Subcutaneous adipose tissue (tissue), 4 donors: ENCODE results near the gene SPINK13. TPM values are rescaled to one million over a fixed set of nuclear protein-coding genes. Genes with fewer than 3 reads are reported as not detected.

Experiments
- total RNA-seq, 4 donors: library from RNA; depleted of rRNA; stranded (reverse); fragments of >200 nt; gene quantifications; one replicate each; pipeline ENCODE4 v1.1.0, GENCODE V29; 2016
- TF ChIP-seq, protein P1 (sequence below): fragments of 450-650 bp; IDR thresholded peaks from one replicate; pipeline ENCODE4 v1.5.1; 2016; ENCODE audit warnings: low read depth, mild to moderate bottlenecking, control low read depth, antibody characterized with exemption, moderate library complexity

Gene SPINK13
- total RNA-seq, 4 donors from 2014 or later, result 2.4 TPM; not detected in 3

DNA sequence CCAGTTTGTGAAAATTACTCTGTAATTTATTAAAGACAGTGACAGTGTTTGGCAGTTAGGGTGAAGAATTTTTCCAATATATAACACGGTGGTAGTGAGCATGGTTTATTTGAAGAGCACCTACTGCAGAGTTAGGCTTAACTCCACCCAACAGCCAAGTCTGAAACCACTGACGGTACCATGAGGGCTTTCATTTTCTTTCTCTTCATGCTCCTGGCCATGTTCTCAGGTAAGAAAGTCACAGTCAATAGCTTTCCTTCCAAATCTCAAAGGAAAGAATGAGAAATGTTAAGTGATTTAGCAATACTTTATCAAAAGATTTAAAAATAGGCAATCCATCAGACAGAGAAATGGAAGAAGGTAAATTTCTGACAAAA lies 30.2 kb upstream of the SPINK13 start, which contains the start of gene MARCOL:
TSS of gene MARCOL (plus strand) at position 108 of the 377 bp plus-strand sequence. CDS start at position 181, 73 bp downstream.
- TF ChIP-seq, protein P1, sequence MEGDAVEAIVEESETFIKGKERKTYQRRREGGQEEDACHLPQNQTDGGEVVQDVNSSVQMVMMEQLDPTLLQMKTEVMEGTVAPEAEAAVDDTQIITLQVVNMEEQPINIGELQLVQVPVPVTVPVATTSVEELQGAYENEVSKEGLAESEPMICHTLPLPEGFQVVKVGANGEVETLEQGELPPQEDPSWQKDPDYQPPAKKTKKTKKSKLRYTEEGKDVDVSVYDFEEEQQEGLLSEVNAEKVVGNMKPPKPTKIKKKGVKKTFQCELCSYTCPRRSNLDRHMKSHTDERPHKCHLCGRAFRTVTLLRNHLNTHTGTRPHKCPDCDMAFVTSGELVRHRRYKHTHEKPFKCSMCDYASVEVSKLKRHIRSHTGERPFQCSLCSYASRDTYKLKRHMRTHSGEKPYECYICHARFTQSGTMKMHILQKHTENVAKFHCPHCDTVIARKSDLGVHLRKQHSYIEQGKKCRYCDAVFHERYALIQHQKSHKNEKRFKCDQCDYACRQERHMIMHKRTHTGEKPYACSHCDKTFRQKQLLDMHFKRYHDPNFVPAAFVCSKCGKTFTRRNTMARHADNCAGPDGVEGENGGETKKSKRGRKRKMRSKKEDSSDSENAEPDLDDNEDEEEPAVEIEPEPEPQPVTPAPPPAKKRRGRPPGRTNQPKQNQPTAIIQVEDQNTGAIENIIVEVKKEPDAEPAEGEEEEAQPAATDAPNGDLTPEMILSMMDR, result no peak

DNA sequence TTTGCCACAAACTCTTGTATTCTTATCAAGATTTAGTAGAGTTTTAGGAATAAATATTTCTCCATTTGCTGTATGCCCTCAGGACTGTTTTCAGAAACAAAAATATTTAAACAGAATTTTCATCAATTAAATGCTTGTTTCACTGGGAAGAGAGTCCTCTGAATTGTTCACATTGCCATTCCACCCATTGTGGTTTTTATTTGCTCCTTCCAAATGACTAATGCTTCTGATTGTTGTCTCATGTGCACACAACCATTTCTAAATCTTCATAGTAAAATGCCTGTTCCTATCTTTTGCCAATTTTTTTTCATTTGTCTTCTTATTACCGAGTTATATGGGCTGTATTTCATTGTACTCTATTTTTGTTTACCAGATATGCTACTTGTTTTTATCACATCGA lies 19.7 kb upstream of the SPINK13 start:
- TF ChIP-seq, protein P1, result no peak

DNA sequence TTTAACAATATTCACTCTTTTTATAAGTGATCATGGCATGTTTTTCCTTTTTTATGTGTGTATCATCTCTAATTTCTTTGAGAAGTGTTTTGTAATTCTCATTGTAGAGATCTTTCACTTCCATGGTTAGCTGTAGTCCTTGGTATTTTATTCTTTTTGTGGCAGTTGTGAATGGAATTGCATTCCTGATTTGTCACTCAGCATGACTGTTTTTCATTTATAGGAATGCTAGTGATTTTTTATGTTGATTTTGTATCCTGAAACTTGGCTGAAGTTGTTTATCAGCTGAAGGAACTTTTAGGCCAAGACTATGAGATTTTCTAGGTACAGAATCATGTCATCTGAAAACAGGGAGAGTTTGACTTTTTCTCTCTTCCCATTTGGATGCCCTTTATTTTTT lies 13.1 kb upstream of the SPINK13 start:
- TF ChIP-seq, protein P1, result no peak

DNA sequence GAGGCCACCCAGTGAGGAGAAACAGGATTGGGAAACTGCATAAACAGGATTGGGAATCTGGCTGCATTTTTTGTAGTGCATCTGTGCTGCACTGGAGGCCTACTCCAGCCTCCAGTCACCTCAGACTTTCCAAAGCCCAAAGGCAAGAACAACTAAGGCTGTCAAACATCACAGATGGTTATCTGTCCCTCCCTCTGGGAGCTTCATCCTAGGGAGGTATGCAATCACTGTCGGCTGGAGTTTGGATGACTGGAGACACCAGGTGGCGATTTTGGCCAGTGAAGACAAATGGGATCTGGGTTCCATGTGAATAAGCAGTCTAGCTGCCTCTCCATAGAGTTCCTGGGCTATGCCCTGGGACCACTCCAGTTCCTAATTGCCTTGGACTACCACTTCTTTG lies 9.3 kb upstream of the SPINK13 start:
- TF ChIP-seq, protein P1, result no peak

DNA sequence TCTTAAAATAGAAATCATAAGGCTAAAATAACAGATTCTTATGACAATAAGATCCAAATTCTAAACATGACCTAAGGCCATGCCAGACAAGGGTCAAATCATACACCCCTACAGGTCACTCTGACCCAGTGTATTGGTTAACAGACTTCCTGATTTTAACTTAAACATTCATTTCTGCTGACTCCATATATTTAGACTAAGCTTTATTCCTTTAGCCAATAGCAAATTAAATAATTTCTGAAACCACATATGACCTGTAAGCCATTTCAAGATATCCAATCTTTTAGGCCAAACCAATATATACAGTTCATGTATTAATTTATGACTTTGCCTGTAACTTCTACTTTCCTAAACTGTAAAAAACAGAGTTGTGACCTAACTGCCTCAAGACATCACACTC lies 7.4 kb upstream of the SPINK13 start:
- TF ChIP-seq, protein P1, result no peak

DNA sequence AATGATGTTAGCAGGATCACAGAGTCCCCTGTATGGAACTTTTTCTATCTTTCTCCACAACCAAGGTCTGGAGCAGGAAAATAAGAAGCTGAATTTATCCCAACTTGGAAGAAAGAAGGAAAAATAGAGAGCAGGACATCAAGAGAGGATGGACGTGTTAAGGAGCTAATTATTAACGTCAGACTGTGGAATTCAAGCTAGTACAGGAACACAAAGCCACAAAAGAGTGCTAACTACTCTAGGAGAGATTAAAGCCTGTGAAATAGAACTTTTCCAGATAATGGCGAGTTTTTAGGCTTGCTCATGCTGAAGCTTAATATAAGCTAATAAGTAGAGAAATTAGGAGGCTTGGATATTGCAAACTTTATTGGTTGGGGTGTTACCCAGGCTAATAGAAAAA lies 632 bp upstream of the SPINK13 start:
- TF ChIP-seq, protein P1, result no peak

DNA sequence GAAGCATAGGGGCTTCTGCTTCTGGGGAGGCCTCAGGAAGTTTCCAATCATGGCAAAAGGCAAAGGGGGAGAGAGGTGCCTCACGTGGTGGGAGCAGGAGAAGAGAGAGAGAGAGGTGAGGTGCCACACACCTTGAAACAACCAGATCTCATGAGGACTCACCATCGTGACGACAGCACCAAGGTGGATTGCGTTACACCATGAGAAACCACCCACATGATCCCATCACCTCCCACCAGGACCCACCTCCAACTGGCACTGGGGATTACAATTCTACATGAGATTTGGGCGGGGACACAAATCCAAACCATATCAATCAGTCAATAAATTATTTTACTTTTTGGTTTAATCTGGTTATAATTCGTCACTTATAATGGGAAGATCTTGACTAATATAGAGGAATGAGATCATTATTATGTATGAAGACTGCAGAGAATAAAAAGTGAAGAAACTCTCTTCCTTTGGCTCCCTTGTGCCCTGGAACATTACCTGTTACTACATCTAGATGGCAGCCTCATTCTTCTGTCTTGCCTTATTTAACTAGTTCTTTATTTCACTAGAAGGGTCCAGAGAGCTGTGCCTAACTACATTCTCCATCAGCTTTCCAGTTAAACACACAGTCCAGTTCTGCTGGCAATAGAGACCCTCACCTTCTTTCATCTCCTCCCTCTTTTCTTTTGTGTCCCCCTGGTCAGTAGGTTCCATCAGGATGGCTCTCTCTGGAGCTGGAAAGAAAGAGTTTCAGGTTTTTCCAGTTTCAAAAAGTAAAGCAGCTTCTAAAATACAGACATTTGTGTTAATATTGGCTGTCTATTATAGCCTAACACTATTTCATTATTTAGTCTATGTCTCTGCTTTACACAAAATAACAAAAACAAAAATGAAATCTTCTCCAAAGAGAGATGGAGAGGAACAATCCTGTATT lies 21.9 kb downstream of the SPINK13 start:
- TF ChIP-seq, protein P1, result no peak
